ENCODE results near the gene PARVB.

PARVB gene

DNA sequence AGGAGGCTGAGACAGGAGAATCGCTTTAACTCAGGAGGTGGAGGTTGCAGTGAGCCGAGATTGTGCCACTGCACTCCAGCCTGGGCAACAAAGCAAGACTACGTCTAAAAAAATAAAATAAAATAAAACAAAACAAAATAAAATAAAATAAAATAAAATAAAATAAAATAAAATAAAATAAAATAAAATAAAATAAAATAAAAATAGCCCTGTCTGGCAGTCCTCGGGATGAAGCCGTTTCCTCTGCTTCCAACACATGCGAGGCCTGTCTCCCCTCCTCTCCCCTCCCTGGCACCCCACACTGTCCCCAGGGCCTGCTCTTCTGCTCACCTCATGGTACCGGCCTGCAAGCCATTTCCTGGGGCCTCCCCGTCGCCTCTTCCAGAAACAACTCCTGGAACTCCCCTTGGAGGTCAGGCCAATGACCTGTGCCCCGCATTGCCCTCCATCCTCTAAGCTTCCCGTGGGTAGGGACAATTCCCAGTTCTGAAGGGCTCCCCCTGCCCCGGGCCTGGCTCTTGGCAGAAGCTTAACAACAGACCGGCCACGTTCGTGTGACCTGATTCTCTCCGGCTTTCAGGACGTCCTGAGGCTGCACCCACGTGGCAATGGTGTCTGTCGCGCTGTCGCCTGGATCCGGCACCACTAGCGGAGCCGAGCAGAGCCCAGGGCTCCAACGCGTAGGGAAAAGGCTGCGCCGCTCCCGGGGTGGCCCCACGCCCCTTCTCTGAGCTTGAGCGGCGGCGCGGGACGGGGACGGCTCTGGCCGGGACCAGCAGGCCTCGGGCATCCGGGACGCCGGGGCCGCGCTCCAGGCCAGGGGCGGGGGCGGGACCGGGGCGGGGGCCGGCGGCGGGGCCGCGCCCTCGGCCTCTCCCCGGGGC is 456 bp upstream of the PARVB start:
- CTCF ChIA-PET, result no interaction called here

DNA sequence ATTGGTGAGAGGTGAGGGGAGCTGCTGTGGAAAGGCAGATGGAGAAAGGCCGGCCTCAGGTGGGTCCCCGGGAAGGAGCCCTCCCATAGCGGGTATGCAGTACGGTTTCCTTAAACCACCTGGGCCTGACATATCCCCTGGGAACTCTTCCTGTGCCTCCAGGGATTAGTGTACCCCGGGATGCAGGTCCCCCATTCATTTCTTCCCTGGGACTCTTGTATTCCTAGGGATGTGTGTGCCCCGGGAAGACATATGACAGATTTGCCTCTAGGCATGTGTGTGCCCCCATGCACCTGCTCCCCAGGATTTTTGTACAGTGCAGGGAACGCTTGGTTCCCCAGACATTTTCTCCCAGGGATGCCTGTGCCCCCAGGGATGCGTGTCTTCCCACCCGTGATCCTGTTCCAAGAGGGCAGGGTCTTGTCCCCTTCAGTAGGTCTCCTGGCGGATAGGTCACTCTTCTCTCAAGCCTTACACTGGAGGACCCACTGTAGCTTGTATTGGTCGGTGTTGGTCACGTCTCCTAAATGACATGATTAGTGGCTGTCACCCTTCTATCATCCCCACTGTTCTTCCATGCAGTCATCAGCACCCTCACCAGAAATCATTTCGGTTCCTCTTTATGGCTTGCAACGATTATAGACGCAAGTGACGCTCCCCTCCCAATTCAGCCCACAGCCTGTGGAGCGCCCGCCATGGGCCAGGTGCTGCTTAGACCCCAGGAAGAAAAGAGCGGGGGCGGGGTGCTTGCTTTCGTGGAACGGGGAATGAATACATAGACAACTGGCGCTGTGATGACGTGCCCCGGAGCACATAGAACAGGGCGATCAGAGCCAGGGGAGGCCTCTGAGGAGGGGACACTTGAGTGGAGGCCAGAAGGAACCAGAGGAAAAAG is 1.3 kb downstream of the PARVB start:
- CTCF ChIA-PET, result no interaction called here
- TF ChIP-seq, protein P1, sequence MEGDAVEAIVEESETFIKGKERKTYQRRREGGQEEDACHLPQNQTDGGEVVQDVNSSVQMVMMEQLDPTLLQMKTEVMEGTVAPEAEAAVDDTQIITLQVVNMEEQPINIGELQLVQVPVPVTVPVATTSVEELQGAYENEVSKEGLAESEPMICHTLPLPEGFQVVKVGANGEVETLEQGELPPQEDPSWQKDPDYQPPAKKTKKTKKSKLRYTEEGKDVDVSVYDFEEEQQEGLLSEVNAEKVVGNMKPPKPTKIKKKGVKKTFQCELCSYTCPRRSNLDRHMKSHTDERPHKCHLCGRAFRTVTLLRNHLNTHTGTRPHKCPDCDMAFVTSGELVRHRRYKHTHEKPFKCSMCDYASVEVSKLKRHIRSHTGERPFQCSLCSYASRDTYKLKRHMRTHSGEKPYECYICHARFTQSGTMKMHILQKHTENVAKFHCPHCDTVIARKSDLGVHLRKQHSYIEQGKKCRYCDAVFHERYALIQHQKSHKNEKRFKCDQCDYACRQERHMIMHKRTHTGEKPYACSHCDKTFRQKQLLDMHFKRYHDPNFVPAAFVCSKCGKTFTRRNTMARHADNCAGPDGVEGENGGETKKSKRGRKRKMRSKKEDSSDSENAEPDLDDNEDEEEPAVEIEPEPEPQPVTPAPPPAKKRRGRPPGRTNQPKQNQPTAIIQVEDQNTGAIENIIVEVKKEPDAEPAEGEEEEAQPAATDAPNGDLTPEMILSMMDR (conservative IDR thresholded peaks at IDR 0.05; ENCODE audit: low read depth), result no peak
- no peak for DNase-seq (ENCODE audit: low spot score)
- POLR2A ChIA-PET (ENCODE audit: low non-redundant PET), result no interaction called here
- peak overlapping the region; percentile 60 for H3K27ac ChIP-seq

More for the DNA sequence above, 456 bp upstream of the PARVB start:
- no peak for DNase-seq (ENCODE audit: low spot score)
- TF ChIP-seq, protein P1 (conservative IDR thresholded peaks at IDR 0.05; ENCODE audit: low read depth), result no peak
- POLR2A ChIA-PET (ENCODE audit: low non-redundant PET), result no interaction called here
- H3K27ac ChIP-seq, result peak overlapping the region; percentile 60

DNA sequence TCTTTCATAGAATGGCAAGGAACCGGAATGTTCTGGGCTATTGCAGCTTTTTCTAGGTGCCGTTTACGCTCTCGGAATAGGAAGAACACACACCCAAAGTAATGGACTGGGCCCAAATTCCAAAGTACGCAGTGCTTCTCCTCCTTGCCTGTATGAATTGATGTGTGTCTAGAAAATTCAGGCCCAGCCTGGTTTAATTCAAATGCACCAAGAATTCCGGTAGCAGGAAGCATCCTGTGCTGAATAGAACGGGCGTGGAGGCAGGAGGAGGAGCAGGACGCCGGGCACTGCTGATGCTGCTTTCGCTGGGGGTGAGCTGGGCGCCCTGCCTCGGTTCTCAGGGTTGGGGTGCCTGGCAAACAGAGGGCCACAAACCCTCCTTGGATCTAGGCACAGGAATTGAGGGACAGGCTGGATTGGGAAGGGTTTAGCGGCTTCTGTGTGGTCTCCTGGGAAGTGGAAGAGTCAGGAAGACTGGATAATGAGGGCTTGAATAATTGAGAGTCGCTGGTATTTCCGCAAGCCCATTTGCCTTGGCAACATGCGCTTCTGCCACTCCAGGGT is 2.0 kb downstream of the PARVB start:
- H3K27ac ChIP-seq, result peak overlapping the region; percentile 5; the same call in 1 of the 2 replicates
- no peak for DNase-seq (ENCODE audit: low spot score)
- POLR2A ChIA-PET (ENCODE audit: low non-redundant PET), result no interaction called here
- TF ChIP-seq, protein P1 (conservative IDR thresholded peaks at IDR 0.05; ENCODE audit: low read depth), result no peak
- CTCF ChIA-PET, result no interaction called here

DNA sequence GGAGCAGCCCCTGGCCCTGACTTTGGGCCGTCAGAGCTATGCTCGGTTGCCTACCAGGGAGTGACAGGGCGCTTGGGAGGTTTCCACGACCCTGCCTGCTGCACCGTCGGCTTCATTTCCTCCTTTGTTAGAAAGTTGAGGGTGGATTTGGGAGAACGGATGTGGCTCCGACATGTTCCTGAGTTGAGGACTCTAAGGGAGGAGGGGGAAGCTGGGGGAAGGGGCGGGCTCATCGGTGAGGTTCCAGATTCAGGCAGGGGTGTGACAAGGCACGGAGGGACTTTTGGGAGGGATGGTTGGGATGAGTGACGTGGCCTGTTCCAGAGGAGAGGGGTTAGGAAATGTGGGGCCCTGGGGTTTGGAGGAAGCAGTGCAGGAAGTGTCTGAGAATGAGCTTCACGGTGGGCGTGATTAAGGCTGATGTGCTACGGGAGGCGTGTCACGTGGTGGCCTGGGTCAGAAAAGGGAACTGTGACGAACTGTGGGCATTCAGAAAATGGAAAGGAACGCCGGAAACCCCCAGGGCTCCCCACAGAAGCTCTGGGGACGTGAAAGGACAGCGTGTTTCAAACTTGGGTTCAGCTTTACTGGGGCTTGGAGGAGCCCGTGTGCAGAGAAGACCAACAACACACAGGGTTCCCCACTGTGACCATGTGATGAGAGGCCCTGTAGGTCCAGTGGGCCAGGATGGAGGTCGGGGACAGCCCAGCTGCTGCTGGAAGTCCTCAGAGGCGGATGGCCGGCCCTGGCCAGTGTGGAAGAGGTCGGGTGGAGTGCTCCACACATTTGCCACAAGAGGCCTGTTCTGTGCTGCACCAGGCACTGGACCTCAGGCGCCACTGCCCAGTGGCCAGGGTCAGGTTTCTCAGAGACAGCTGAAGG is 2.8 kb downstream of the PARVB start:
- POLR2A ChIA-PET (ENCODE audit: low non-redundant PET), result no interaction called here
- CTCF ChIA-PET, result no interaction called here
- TF ChIP-seq, protein P1 (conservative IDR thresholded peaks at IDR 0.05; ENCODE audit: low read depth), result no peak
- 0 out of 2 replicates have a peak overlapping the region, but pooled peaks have one; percentile 13 for H3K27ac ChIP-seq
- DNase-seq (ENCODE audit: low spot score), result no peak

DNA sequence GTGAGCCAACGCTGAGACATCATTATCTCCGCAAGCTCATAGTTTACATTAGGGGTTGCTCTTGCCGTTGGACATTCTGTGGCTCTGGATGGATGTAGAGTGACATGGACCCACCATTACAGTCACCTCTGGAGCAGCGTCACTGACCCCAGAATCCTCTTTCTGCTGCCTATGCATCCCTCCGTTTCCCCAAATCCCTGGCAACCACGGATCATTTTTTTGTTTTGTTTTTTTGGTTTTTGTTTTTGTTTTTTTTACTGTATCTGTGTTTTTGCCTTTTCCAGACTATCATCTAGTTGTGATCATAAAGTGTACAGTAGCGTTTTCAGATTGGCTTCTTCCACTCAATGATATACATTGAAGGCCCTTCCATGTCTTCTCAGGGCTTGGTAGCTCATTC is 4.0 kb downstream of the PARVB start:
- no peak for DNase-seq (ENCODE audit: low spot score)
- ChIA-PET POLR2A (ENCODE audit: low non-redundant PET) (no interaction called here), CTCF (no interaction called here)
- TF ChIP-seq, protein P1 (conservative IDR thresholded peaks at IDR 0.05; ENCODE audit: low read depth), result no peak
- H3K27ac ChIP-seq, result no peak overlapping the region
